ENCODE measurements around the gene OSBPL6.
"Not testable (repeated sequence)": the region's sequence is repeated elsewhere in the genome, so short reads cannot be mapped to it uniquely, and the experiment has no call there.

Gene OSBPL6

DNA sequence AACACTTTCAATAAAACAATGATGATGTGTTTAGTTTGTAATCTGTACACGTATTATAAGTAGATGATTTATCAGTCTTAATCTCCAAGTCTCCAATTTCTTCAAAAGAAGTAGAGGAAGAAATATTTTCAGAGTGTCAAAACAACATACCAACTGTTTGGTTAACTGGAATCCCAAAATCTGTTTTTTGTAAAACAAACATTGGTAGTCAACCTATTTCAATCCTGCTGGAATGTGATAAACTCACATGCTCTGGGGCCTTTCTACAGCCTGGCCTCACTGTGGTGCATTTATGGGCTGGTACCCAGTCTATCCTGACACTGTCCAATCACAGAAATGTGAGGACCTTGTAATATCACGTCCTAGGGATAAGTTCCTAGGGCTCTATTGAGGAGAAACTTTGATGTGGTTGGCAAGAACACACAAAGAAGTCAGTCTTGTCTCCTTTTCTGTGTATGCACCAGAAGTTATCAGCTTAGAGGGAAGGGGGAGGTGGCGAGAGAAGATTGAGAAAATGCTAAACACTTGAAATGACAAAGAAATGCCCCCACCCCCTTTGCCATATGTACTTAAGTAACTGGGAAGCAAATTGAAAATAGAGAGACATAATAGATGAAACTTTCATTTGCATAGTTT lies 209.5 kb downstream of the OSBPL6 start:
- no peak for DNase-seq (ENCODE audit: low read depth)

DNA sequence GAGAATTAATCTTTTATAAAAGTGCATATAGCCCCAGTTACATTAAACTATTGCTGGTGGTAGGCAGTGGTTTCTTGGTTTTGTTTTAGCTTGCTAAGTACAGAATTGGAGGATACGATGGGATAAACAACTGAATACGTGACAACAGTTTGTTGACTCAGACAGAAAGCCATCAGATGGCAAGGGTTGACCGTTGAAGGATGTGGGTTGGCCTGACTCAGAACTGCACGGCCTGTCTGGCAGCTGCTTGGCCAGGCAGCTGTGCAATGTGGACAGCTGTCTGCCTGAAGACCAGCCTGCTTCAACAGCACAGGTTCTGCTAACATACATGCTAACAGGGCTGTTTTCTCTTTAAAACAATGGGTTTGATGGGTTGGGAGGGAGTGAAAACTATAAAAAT lies 210.1 kb downstream of the OSBPL6 start:
- no peak for DNase-seq (ENCODE audit: low read depth)

DNA sequence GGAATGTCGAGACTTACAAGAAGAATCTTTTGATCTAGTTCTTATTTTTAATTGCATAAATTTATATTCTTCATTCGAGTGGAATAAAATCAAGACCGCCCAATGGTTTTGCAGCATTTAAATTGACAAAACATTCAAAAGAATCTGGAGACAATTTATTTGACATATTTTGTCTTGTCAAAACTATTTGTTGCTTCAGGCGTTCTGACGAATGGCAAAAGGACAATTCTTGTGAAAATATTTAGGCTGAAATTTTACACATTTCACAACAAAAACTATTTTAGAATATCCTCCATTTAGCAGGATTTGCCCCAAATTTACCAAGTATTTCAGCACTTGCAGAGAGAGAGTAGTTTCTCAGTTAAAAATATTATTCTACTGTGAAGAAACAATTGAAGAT lies 214.9 kb downstream of the OSBPL6 start:
- DNase-seq (ENCODE audit: low read depth), result no peak

DNA sequence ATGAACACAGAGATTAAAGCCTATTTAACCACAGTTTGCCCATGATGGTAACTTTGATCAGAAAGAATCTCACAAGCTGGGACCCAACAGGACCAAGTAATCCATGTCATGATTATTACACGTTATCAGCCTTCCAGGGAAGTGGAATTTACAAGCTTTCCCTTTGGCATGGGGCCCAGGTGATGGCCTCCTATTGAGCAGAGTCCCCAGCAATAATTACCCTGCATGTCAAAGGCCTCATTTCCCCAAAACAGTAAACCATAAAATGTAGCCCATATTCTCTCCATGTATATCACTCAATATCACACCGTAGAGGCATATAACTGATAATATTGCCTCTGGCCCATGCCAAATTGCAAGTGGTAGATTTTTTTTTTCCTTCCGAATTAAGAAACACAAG lies 217.7 kb downstream of the OSBPL6 start:
- no peak for DNase-seq (ENCODE audit: low read depth)

DNA sequence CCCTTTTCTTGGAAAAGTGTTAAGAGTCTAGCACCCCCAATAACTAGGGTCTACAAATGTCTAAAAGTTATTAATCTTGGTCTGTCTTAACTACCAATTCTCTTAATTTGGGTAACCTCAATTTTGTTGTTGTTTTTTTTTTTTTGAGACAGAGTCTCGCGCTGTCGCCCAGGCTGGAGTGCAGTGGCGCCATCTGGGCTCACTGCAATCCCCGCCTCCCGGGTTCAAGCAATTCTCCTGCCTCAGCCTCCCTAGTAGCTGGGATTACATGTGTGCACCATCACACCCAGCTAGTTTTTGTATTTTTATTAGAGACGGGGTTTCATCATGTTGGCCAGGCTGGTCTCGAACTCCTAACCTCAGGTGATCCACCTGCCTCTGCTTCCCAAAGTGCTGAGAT lies 218.1 kb downstream of the OSBPL6 start:
- DNase-seq (ENCODE audit: low read depth), result not testable (repeated sequence)

DNA sequence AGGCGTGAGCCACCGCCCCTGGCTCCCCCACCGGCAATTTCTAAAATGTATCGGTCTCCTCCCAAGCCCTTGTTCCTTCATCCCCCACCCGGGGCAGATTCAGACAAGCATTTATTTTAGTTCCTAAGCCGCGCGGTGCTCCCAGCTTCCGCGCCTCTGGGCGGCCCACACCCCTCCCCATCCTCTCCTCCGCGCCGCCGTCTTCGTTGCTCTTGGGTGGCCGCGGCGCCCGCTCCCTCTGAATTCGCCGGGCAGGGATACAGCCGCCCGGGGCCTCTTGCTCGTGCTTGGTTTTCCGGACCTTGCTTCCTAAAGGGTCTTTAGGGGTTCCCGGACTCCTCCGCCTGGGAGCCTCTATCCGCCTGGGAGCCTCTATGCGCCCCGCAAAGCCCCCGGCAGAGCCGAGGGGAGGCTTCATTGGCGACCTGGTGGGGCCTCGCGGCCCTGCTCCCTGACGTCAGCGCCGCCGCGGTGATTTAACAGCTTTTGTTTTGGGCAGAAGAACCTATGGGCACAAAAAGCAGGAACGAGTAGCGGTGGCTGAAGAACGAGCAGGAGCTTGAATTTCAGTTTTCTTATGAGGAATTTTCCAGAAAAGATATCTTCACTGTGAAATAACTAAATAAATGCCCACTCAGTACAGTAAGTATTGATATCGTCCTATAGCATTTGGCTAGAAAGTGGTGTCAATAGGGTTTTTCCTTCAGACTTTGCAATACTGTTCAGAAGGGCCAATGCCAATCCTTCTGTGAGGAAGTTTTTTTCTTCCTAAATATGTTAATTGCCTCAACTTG lies 219.4 kb downstream of the OSBPL6 start:
- peak; percentile 56 for DNase-seq (ENCODE audit: low read depth)

DNA sequence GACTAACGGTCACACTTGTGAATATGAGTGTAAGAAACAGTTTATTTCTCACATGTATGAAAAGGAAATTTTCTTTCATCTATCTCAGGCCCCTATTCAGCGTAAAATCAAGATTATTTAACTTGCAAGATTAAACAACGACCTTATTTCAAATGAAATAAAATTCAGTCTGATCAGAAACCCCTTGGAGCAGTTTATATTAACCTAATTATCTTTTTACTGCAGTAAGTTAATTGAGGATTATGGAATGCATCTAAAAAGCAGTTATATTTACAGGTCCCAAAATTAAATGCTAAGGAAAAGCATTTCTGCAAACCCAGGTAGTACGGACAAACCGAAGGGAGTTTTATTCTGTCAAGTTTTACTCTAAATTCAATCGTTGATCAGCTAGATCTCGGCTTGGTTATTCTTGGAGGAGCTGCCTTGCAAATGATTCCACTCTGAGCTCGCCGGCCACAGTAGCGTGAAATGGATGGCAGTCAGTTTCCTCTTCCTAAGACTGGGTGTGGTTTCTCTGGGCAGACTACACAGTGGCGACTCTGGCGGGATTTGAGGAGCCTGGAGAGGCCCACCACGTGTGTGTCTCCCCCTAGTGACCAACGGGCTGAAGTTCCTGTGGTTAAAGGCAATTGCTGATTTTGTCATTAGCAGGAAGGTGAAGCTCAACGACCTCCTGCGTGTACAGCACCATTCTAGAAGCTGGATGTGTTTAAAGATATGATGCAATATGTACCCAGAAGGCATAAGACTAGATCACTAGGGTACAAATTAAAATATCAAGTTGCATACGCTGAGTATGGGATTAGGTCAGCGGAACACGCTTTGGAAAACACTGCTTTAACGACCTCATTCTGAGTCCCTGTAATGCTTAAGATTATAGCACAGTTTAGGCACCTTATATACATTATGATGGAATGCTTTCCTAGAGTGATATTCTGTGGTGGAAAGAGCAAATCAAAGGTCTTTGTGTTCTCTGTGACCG lies 220.2 kb downstream of the OSBPL6 start:
- DNase-seq (ENCODE audit: low read depth), result peak; percentile 57

DNA sequence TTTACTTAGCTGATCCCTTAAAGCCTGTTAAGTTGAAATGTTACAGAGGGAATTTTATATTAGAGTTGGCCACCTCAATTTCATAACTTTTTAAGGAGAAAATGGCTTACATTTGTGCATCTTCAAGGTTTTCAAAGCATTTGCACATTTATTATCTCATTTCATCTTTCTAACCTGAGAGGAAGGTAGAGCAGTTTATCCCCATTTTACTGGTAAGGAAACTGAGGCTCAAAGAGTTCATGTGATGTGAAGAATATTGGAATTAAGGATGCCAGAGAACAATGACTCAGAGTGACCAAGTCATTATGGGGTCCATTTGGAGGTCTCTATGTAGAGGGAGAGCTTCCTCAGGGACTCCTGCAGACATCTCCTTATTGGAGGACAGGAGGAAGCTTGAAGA lies 221.7 kb downstream of the OSBPL6 start:
- DNase-seq (ENCODE audit: low read depth), result no peak

DNA sequence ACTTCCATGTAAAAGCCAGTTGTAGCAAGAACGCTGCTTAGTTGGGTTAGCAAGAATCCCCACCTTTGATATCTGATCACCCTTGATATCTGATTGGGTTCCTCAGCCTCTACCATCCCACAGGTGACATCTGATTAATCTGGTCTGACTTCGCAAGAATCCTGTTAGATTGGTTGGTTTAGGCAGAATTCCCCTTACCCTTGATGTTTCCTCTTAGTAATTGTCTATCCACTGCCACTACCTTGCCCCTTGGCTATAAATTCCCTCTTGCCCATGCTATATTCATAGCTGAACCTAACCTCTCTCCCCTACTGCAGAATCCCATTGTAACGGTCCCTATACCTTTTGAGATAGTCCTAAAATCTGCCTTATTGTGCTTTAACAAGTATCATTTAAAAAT lies 223.6 kb downstream of the OSBPL6 start:
- DNase-seq (ENCODE audit: low read depth), result no peak

DNA sequence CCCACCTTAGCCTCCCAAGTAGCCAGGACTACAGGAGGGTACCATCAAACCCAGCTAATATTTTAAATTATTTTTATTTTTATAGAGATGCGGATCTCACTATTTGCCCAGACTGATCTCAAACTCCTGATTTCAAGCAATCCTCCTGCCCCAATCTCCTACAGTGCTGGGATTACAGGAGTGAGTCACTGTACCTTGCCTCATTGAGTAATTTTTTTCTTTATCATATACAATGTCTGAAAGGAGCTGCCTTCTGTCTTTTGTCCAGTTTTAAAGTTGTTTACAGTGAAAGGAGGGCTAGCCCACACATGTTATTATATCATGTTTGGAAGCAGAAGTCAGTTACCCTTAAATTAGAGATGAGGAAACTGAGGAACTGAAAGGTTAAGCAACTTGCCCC lies 224.1 kb downstream of the OSBPL6 start:
- DNase-seq (ENCODE audit: low read depth), result no peak

DNA sequence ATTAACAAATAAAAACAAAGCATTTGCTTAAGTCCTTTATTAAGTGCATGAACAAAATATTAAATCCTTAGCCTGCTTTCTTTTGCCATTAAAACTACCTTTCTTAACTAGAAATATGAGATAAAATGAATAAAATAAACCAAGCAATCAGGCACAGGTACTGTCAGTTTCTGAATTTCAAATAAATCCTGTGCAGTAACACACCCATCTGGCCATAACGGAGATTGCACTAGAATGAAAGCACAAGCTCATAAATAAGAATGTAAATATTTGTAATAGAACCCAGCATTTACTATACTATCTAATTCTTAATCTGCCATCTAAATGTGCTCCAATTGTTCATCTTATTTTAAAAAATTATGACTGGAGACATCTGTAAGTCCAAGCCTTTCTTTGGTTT lies 224.8 kb downstream of the OSBPL6 start:
- DNase-seq (ENCODE audit: low read depth), result no peak

DNA sequence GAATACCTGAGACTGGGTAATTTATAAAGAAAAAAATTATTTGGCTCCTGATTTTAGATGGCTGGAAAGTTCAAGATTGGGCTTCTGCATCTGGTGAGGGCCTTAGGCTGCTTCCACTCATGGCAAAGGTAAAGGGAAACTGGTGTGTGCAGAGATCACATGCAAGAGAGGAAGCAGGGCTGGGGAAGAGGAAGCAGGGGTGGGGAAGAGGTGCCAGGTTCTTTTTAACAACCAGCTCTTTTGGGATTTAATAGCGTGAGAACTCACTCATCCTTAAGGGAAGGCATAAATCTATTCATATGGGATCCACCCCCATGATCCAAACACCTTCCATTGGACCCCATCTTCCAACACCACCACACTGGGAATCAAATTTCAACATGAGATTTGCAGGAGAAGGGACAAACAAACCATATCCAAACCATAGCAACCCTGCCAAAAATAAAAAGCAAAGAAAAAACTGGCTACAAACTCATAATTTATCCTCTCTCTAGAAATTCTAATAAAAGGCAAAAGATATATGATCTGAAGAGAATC lies 226.2 kb downstream of the OSBPL6 start:
- no peak for DNase-seq (ENCODE audit: low read depth)

DNA sequence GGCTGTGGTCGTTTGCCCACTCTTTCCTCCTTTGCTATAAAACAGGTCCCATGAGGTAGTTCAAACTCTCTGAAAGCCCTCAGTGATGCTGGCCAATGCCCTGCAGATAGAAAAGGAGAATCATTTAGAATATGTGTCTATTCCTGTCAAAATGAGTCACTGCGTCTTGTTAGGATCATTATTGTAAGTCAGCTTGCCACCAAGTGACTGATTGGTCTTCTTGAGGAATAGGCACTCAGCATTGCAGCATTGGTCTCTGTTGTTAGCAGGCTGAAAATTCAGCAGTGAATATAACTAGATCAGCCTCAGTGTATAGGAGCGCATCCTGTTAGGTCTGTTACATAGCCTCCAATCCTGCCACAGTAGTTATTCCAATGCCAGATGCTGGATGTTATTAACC lies 227.8 kb downstream of the OSBPL6 start:
- DNase-seq (ENCODE audit: low read depth), result no peak

DNA sequence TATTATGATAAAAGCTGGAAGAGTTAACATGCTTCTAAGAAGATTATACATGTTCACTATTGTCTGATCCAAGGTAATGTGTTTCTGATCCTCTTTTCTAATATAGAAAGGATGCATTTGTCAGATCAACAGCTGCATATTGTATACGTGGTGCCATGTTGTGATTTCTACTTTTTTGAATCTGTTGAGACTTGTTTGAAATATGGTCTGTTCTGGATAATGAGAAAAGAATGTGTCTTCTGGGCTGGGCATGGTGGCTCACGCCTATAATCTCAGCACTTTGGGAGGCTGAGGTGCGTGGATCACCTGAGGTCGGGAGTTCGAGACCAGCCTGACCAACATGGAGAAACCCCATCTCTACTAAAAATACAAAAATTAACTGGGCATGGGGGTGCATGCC lies 229.4 kb downstream of the OSBPL6 start:
- DNase-seq (ENCODE audit: low read depth), result not testable (repeated sequence)

DNA sequence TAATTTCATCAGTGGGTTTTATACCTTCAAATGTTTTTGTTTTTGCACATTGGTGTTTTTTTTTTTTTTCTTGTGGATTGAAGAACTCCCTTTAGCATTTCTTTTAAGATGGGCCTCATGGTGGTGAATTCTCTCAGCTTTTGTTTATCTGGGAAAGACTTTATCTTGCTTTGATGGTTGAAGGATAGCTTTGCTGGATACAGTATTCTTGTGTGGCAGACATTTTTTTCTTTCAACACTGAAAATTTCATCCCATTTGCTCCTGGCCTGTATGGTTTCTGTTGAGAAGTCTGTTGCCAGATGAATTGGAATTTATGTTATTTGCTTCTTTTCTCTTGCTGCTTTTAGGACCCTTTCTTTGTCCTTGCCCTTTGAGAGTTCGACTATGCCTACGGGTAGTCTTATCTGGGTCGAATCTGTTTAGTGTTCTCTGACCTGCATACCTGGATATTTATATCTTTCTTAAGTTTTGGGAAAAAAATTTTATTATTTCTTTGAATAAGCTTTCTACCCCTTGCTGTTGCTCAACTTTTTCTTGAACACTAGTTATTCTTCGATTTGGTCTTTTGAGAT lies 231.0 kb downstream of the OSBPL6 start:
- DNase-seq (ENCODE audit: low read depth), result no peak

DNA sequence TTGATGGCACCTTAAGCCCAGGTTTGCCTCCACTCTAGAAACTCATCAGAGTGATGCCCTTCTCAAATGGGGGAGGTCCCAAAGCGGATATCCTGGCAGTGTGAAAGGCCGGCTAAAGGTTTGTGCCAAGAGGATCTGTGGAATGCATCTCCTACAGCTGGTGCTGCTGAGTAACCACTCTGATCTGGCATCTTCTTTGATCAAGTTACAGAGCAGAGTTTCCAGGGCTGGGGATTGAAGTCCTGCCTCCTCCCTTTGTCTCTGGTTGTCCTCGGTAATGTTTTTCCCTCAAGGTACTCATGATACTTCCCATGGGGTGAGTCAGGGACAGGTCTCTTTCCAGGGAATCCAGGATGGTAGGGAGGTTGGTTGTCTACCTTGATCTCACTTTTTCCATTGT lies 232.1 kb downstream of the OSBPL6 start:
- DNase-seq (ENCODE audit: low read depth), result no peak

DNA sequence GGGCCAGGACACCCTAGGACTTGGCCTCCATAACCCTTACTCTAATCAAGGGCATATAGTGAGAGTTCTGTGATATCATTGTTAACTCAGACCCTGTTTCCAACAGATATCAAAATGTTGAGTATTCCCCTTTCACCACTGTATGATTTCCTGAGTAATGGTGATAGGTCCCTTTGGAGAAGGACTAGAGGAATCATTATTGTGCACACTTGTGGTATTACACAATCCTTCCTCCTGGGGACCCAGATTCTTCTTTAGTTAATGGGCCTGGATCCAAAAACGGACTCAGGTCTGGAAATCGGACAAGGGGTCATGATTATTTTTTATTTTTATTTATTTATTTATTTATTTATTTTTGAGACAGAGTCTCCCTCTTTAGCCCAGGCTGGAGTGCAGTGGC lies 233.1 kb downstream of the OSBPL6 start:
- no peak for DNase-seq (ENCODE audit: low read depth)

DNA sequence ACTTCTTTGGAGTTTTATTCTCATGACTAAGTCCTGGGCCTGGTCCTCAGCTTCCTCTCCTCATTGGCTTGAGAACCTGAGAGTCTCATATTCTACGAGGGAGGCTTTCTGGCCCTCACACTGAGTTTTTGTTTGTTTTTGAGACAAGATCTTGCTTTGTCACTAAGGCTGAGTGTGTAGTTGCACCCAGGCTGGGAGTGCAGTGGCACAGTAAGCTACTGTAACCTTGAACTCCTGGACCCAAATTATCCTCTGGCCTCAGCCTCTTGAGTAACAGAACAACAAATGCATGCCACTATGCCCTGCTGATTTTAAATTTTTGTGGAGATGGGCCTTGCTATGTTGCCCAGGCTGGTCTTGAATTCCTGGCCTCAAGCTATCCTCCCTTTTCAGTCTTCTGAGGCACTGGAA lies 234.1 kb downstream of the OSBPL6 start:
- DNase-seq (ENCODE audit: low read depth), result no peak

DNA sequence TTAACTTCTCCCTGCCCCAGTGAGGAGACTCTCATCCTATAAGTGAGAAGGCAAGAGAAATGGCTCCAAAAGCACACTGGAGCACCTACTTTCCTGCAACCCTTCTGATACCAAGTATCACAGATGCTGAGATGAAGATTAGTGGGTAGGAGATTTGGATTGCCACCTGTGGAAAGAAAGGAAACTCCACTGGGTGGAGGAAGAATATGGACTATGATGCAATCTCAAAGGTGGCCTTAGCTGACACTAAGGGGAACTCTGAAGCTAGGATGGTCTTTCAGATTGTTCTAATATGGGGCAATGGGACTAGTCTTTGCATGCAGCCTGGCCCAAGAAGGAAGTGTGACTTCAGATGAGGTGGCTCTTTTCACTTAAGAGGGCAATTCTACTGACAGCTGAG lies 235.0 kb downstream of the OSBPL6 start:
- DNase-seq (ENCODE audit: low read depth), result no peak

DNA sequence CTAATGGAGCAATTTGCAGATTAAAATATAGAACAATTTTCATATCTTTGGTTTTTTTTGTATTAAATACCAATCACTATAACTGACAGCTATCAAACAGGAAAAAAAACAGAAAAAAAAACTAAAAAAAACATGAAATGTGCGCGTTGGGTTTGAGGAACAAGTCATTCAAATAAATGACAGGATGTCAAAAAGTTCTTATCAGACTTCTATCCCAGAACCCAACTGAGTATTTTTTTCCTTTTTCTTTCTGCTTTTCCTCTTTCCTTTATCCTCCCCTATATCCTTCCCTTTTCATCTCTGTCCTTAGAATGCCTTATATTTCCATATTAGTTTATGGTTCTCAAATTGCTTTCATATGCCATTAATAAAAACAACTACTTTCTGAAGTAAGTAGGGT lies 242.3 kb downstream of the OSBPL6 start:
- no peak for DNase-seq (ENCODE audit: low read depth)

DNA sequence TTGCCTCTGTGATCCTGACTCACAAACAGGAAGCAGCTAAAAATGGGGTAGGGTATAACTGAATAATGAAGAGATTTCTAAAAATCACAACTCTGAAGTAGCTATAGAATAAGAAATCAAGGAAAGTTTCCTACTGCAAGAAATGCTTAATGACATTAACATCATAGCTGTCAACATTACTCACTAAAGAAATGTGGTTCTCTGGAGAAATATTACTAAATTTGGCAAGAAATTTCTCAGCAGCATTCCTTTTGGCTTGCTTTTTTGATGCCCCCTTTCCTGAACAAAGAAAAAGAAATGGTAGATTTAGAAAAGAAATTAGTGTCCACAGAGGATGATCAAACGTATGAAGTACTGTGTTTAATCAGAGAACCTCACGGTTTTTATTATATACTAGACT lies 247.1 kb downstream of the OSBPL6 start:
- no peak for DNase-seq (ENCODE audit: low read depth)

Data from activated T-cell treated with anti-CD3 and anti-CD28 coated beads for 1 hour (primary cell).